Gastrocnemius medialis (tissue), 4 donors: ENCODE results near the gene DDIT3.

Experiments
- POLR2A ChIP-seq, 2 donors: fragments of 450-650 bp; IDR thresholded peaks; one replicate each; pipeline ENCODE4 v1.6.1; 2017; ENCODE audit warnings: antibody characterized with exemption in 2 of 2, mild to moderate bottlenecking in 2 of 2, moderate library complexity in 2 of 2
- TF ChIP-seq, protein P1 (sequence below), 5 experiments: fragments of 450-650 bp in 3 of 5; fragments of 200-600 bp in 2 of 5; sonication (generic) in 2 of 5; IDR thresholded peaks in 4 of 5; conservative IDR thresholded peaks in 1 of 5; 1 replicate in 4 of 5; 2 replicates in 1 of 5; pipeline ENCODE4 v1.5.1; 2016 to 2019; ENCODE audit warnings: antibody characterized with exemption in 5 of 5, mild to moderate bottlenecking in 3 of 5, moderate library complexity in 3 of 5

DNA sequence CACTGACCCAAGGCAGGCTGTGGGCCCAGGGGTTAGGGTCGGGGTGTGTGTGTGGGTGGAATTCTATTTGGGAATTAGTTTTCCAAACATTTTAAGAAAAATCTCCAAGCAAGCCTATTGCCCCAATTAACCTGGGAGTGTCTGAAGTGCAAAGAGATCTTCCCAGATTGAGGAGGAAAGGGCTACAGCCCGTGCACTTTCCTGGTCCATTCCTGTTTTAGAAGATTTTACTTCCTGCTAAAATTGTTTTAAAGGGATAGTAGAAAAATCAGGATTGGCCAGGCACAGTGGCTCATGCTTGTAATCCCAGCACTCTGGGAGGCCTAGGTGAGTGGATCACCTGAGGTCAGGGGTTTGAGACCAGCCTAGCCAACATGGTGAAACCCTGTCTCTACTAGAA is 21.4 kb upstream of the DDIT3 start:
- TF ChIP-seq, protein P1, sequence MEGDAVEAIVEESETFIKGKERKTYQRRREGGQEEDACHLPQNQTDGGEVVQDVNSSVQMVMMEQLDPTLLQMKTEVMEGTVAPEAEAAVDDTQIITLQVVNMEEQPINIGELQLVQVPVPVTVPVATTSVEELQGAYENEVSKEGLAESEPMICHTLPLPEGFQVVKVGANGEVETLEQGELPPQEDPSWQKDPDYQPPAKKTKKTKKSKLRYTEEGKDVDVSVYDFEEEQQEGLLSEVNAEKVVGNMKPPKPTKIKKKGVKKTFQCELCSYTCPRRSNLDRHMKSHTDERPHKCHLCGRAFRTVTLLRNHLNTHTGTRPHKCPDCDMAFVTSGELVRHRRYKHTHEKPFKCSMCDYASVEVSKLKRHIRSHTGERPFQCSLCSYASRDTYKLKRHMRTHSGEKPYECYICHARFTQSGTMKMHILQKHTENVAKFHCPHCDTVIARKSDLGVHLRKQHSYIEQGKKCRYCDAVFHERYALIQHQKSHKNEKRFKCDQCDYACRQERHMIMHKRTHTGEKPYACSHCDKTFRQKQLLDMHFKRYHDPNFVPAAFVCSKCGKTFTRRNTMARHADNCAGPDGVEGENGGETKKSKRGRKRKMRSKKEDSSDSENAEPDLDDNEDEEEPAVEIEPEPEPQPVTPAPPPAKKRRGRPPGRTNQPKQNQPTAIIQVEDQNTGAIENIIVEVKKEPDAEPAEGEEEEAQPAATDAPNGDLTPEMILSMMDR (IDR thresholded peaks at IDR 0.05 in 4 of 5, conservative IDR thresholded peaks at IDR 0.05 in 1 of 5), result no peak
- no peak for TF ChIP-seq POLR2A (IDR thresholded peaks at IDR 0.05)
